Stimulated activated CD4-positive, alpha-beta T cell treated with anti-CD3 and anti-CD28 coated beads, Interleukin-1b, Interleukin-23, amount 100 ng/mL, for 48 hours (primary cell): ENCODE results near the gene IFITM10.

ENCODE experiments used
- DNase-seq: peaks from one replicate; pipeline ENCODE4 v3.0.0-alpha.2; 2020

The IFITM10 gene

GRCh38 chr11:1736447-1736992 is 13.9 kb downstream of the IFITM10 start:
- DNase-seq = no peak

GRCh38 chr11:1735271-1735670 is 15.1 kb downstream of the IFITM10 start:
- no peak for DNase-seq

- no peak for DNase-seq
Observed at GRCh38 chr11:1734641-1735081, 15.7 kb downstream of the IFITM10 start.

GRCh38 chr11:1733716-1734640 is 16.4 kb downstream of the IFITM10 start:
- no peak for DNase-seq

GRCh38 chr11:1733009-1733715 is 17.2 kb downstream of the IFITM10 start:
- DNase-seq = no peak

- no peak for DNase-seq
Observed at GRCh38 chr11:1732418-1733008, 17.9 kb downstream of the IFITM10 start.

- DNase-seq = no peak
Observed at GRCh38 chr11:1731451-1732059, 18.8 kb downstream of the IFITM10 start.

GRCh38 chr11:1730059-1730629 is 20.3 kb downstream of the IFITM10 start:
- DNase-seq = no peak

- DNase-seq = no peak
Observed at GRCh38 chr11:1729692-1730011, 20.7 kb downstream of the IFITM10 start.

GRCh38 chr11:1728931-1729691 is 21.3 kb downstream of the IFITM10 start:
- no peak for DNase-seq

GRCh38 chr11:1728301-1728700 is 22.1 kb downstream of the IFITM10 start:
- no peak for DNase-seq

- no peak for DNase-seq
Observed at GRCh38 chr11:1727861-1728260, 22.5 kb downstream of the IFITM10 start.

GRCh38 chr11:1727096-1727690 is 23.2 kb downstream of the IFITM10 start:
- DNase-seq = no peak

GRCh38 chr11:1719781-1720180 is 30.6 kb downstream of the IFITM10 start:
- no peak for DNase-seq

- DNase-seq = no peak
Observed at GRCh38 chr11:1718326-1718725, 32.1 kb downstream of the IFITM10 start.

GRCh38 chr11:1717745-1718144 is 32.6 kb downstream of the IFITM10 start:
- no peak for DNase-seq

- DNase-seq = no peak
Observed at GRCh38 chr11:1714908-1715885, 35.2 kb downstream of the IFITM10 start.

- DNase-seq = no peak
Observed at GRCh38 chr11:1708716-1709115, 41.7 kb downstream of the IFITM10 start.

GRCh38 chr11:1707751-1708150 is 42.6 kb downstream of the IFITM10 start:
- no peak for DNase-seq
